H9 (cell line): Measurements from ENCODE around the gene ACYP2. TPM values are rescaled to one million over a fixed set of nuclear protein-coding genes. Genes with fewer than 3 reads are reported as not detected.

Source experiments
- DNase-seq: peaks from one replicate; pipeline ENCODE4 v3.0.0-alpha.2; 2017
- H2AFZ ChIP-seq: one replicate; pipeline ENCODE4 v1.6.1; 2013; ENCODE audit warnings: mild to moderate bottlenecking, low read length, control low read depth, moderate library complexity
- H2AK5ac ChIP-seq: 2 replicates; pipeline ENCODE4 v1.6.1; 2013; ENCODE audit warnings: low read length, control low read depth, mixed read lengths; ENCODE audit not compliant: insufficient read length
- H2BK120ac ChIP-seq: one replicate; pipeline ENCODE4 v1.6.1; 2013; ENCODE audit warnings: low read depth, mild to moderate bottlenecking, low read length, control low read depth, inconsistent platforms; ENCODE audit not compliant: poor library complexity, severe bottlenecking
- H2BK12ac ChIP-seq: 2 replicates; pipeline ENCODE4 v1.6.1; 2013; ENCODE audit warnings: low read length, control low read depth, mixed read lengths, low read depth; ENCODE audit not compliant: insufficient read length
- H2BK15ac ChIP-seq: 2 replicates; pipeline ENCODE4 v1.6.1; 2013; ENCODE audit warnings: low read depth, low read length, control low read depth
- H2BK20ac ChIP-seq: one replicate; pipeline ENCODE4 v1.6.1; 2013; ENCODE audit warnings: low read depth, mild to moderate bottlenecking, low read length, control low read depth, inconsistent platforms; ENCODE audit not compliant: poor library complexity, severe bottlenecking
- H2BK5ac ChIP-seq: 2 replicates; pipeline ENCODE4 v1.6.1; 2013; ENCODE audit warnings: low read length, control low read depth, mixed read lengths; ENCODE audit not compliant: insufficient read length
- H3K14ac ChIP-seq: 2 replicates; pipeline ENCODE4 v1.6.1; 2013; ENCODE audit warnings: low read length, control low read depth; ENCODE audit not compliant: insufficient read depth
- H3K18ac ChIP-seq: 2 replicates; pipeline ENCODE4 v1.6.1; 2013; ENCODE audit warnings: low read depth, mild to moderate bottlenecking, mixed read lengths, low read length, control low read depth; ENCODE audit not compliant: insufficient read length
- H3K23ac ChIP-seq: 2 replicates; pipeline ENCODE4 v1.6.1; 2013; ENCODE audit warnings: low read length, control low read depth, mixed read lengths, low read depth; ENCODE audit not compliant: insufficient read length
- H3K23me2 ChIP-seq: 2 replicates; pipeline ENCODE4 v1.6.1; 2013; ENCODE audit warnings: low read depth, mild to moderate bottlenecking, mixed read lengths, low read length, control low read depth; ENCODE audit not compliant: insufficient read length, poor library complexity, severe bottlenecking
- H3K27ac ChIP-seq: 2 replicates; pipeline ENCODE4 v1.5.1; 2013; ENCODE audit warnings: low read length, control low read depth, mixed read lengths, low read depth; ENCODE audit not compliant: insufficient read length
- H3K27me3 ChIP-seq: 2 replicates; pipeline ENCODE4 v1.6.1; 2013; ENCODE audit warnings: low read length, control low read depth, inconsistent platforms; ENCODE audit not compliant: insufficient read depth
- H3K4ac ChIP-seq: 2 replicates; pipeline ENCODE4 v1.6.1; 2013; ENCODE audit warnings: low read depth, mild to moderate bottlenecking, control low read depth, inconsistent platforms, low read length, moderate library complexity
- H3K4me1 ChIP-seq: 2 replicates; pipeline ENCODE4 v1.6.1; 2013; ENCODE audit warnings: low read length, control low read depth, inconsistent platforms; ENCODE audit not compliant: insufficient read depth
- H3K4me2 ChIP-seq: 2 replicates; pipeline ENCODE4 v1.6.1; 2013; ENCODE audit warnings: low read length, control low read depth, mixed read lengths; ENCODE audit not compliant: insufficient read length, insufficient read depth
- H3K56ac ChIP-seq: 2 replicates; pipeline ENCODE4 v1.6.1; 2013; ENCODE audit warnings: low read depth, mild to moderate bottlenecking, mixed read lengths, low read length, control low read depth; ENCODE audit not compliant: insufficient read length
- H3K79me1 ChIP-seq: 2 replicates; pipeline ENCODE4 v1.6.1; 2013; ENCODE audit warnings: low read depth, mild to moderate bottlenecking, moderate library complexity, low read length, control low read depth, inconsistent platforms; ENCODE audit not compliant: insufficient read depth, poor library complexity, severe bottlenecking
- H3K79me2 ChIP-seq: 2 replicates; pipeline ENCODE4 v1.6.1; 2013; ENCODE audit warnings: low read length, control low read depth, inconsistent platforms; ENCODE audit not compliant: insufficient read depth
- H3K9ac ChIP-seq: 2 replicates; pipeline ENCODE4 v1.6.1; 2013; ENCODE audit warnings: low read length, control low read depth, mixed read lengths; ENCODE audit not compliant: insufficient read length; ENCODE audit errors: extremely low read depth
- H3K9me3 ChIP-seq: one replicate; pipeline ENCODE4 v1.6.1; 2013; ENCODE audit warnings: low read depth, low read length, inconsistent platforms; ENCODE audit not compliant: control insufficient read depth
- H3T11ph ChIP-seq: one replicate; pipeline ENCODE4 v1.6.1; 2013; ENCODE audit warnings: mild to moderate bottlenecking, low read length, control low read depth, inconsistent platforms
- H4K20me1 ChIP-seq: one replicate; pipeline ENCODE4 v1.6.1; 2013; ENCODE audit not compliant: control insufficient read depth, insufficient read length, insufficient read depth
- H4K5ac ChIP-seq: 2 replicates; pipeline ENCODE4 v1.6.1; 2013; ENCODE audit warnings: low read depth, mild to moderate bottlenecking, mixed read lengths, low read length, control low read depth; ENCODE audit not compliant: insufficient read length
- H4K8ac ChIP-seq: replicated peaks from 2 replicates; pipeline ENCODE4 v1.6.1; 2013; ENCODE audit warnings: low read length, control low read depth, mixed read lengths, low read depth; ENCODE audit not compliant: insufficient read length
- H4K91ac ChIP-seq: 2 replicates; pipeline ENCODE4 v1.6.1; 2013; ENCODE audit warnings: low read depth, mild to moderate bottlenecking, moderate library complexity, mixed read lengths, low read length, control low read depth; ENCODE audit not compliant: insufficient read length
- H3K27ac Mint-ChIP-seq, 3 experiments: 2 replicates in 2 of 3; 3 replicates in 1 of 3; pipeline ENCODE4 v1.8.0; 2020 to 2021; ENCODE audit warnings: mixed read lengths in 3 of 3, mild to moderate bottlenecking in 1 of 3, moderate library complexity in 1 of 3
- H3K27me3 Mint-ChIP-seq: 2 replicates; pipeline ENCODE4 v1.8.0; 2021; ENCODE audit warnings: low read depth, mild to moderate bottlenecking, moderate library complexity, mixed read lengths
- H3K36me3 Mint-ChIP-seq, 3 experiments: 2 replicates in 2 of 3; 3 replicates in 1 of 3; pipeline ENCODE4 v1.8.0; 2020 to 2021; ENCODE audit warnings: low read depth in 3 of 3, mixed read lengths in 3 of 3; ENCODE audit not compliant: insufficient read depth in 1 of 3
- H3K4me1 Mint-ChIP-seq, 2 experiments: 2 replicates each; pipeline ENCODE4 v1.8.0; 2020; ENCODE audit warnings: mixed read lengths in 2 of 2
- H3K4me3 Mint-ChIP-seq, 2 experiments: 2 replicates in 1 of 2; 3 replicates in 1 of 2; pipeline ENCODE4 v1.8.0; 2020 to 2021; ENCODE audit warnings: mild to moderate bottlenecking in 2 of 2, mixed read lengths in 2 of 2, moderate library complexity in 1 of 2
- H3K9me3 Mint-ChIP-seq, 2 experiments: 2 replicates in 1 of 2; 3 replicates in 1 of 2; pipeline ENCODE4 v1.8.0; 2020; ENCODE audit warnings: mild to moderate bottlenecking in 2 of 2, mixed read lengths in 2 of 2, moderate library complexity in 1 of 2
- CTCF ChIP-seq: fragments of 200-600 bp; sonication (generic); conservative IDR thresholded peaks from 3 replicates; pipeline ENCODE4 v1.8.0; 2021; ENCODE audit warnings: antibody characterized with exemption, mild to moderate bottlenecking
- WGBS: extraction: QIAGEN DNeasy Blood & Tissue Kit; methylation state at CpG from one replicate; pipeline ENCODE4 v1.1.7; 2013; ENCODE audit warnings: missing lambda C conversion rate, low lambda C conversion rate, mixed read lengths; ENCODE audit not compliant: insufficient read length; ENCODE audit errors: extremely low coverage; 5-methylcytosine and 5-hydroxymethylcytosine counted together
- total RNA-seq: library from RNA; stranded (reverse); gene quantifications from 2 replicates; pipeline ENCODE4 v1.2.1, GENCODE V29; 2021

The ACYP2 gene
- total RNA-seq, 1 experiment from 2014 or later, result 3.2 TPM

- Histone ChIP-seq H4K5ac (no peak overlapping the region), H4K20me1 (no peaks in the 10 kb centered on the region), H2BK5ac (no peak overlapping the region), H3K4me2 (no peak overlapping the region), H3K18ac (no peak overlapping the region), H3K79me1 (no peaks in the 10 kb centered on the region), H3K14ac (no peak overlapping the region), H3K9ac (no peak overlapping the region), H3K27ac (no peak overlapping the region), H3K27me3 (no peaks in the 10 kb centered on the region), H3K56ac (no peak overlapping the region), H3K79me2 (no peaks in the 10 kb centered on the region), H3K9me3 (no peaks in the 10 kb centered on the region), H2BK15ac (no peak overlapping the region), H3K23me2 (no peaks in the 10 kb centered on the region), H4K91ac (no peak overlapping the region), H3K23ac (no peak overlapping the region), H3K4ac (no peak overlapping the region), H3K4me1 (no peaks in the 10 kb centered on the region), H4K8ac (no peak overlapping the region), H2AFZ (no peak overlapping the region), H2BK20ac (no peak overlapping the region), H2BK12ac (no peak overlapping the region), H2AK5ac (no peak overlapping the region), H2BK120ac (no peak overlapping the region), H3T11ph (no peak overlapping the region)
- Mint-ChIP-seq H3K27me3 (no peaks in the 10 kb centered on the region), H3K36me3 (no peaks in the 10 kb centered on the region), H3K27ac (no peak overlapping the region), H3K4me3 (no peak overlapping the region), H3K9me3 (no peaks in the 10 kb centered on the region), H3K4me1 (no peaks in the 10 kb centered on the region)
- DNase-seq, result no peak
- 100% methylated on average over 1 of the region's 6 CpGs for WGBS
- no peak for TF ChIP-seq CTCF
Measured at GRCh38 chr2:54065891-54066290, 49.5 kb upstream of the ACYP2 start.
